ENCODE data around the gene ZAP70. TPM values are rescaled to one million over a fixed set of nuclear protein-coding genes. Genes with fewer than 3 reads are reported as not detected.
"Not testable (repeated sequence)": the region's sequence is repeated elsewhere in the genome, so short reads cannot be mapped to it uniquely, and the experiment has no call there.

ZAP70 gene
- total and polyA plus RNA-seq, 10 donors, result 35.2 to 96.1 (median 62.2) TPM

DNA sequence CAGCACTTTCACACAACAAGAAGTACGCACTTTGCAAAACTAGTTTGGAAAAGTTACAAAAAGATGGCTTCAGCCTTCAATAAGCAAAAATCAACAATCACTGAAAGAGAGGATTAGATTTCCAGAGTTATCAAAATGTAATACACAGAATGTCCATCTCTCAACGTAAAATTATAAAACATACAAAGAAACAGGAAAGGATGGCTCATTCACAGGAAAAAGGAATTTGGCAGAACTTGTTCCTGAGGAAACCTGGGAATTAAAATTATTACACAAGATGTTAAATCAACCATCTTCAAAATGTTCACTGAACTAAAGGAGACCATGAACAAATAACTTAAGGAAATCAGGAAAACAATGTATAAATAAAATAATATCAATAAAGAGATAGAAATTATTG is 35.9 kb upstream of the ZAP70 start:
- DNase-seq, result no peak
- Histone ChIP-seq H3K9me3 (peaks cover 0 to 3% (median 0%) of the 10 kb centered on the region in 8 donors), H3K4me1 (no peaks in the 10 kb centered on the region), H3K27me3 (replicated peaks in 1 of 7) (no peaks in the 10 kb centered on the region), H3K4me3 (no peak overlapping the region), H3K27ac (no peak overlapping the region), H3K36me3 (no peaks in the 10 kb centered on the region)
- no peak for TF ChIP-seq POLR2A (IDR thresholded peaks at IDR 0.05)
- TF ChIP-seq, protein P1, sequence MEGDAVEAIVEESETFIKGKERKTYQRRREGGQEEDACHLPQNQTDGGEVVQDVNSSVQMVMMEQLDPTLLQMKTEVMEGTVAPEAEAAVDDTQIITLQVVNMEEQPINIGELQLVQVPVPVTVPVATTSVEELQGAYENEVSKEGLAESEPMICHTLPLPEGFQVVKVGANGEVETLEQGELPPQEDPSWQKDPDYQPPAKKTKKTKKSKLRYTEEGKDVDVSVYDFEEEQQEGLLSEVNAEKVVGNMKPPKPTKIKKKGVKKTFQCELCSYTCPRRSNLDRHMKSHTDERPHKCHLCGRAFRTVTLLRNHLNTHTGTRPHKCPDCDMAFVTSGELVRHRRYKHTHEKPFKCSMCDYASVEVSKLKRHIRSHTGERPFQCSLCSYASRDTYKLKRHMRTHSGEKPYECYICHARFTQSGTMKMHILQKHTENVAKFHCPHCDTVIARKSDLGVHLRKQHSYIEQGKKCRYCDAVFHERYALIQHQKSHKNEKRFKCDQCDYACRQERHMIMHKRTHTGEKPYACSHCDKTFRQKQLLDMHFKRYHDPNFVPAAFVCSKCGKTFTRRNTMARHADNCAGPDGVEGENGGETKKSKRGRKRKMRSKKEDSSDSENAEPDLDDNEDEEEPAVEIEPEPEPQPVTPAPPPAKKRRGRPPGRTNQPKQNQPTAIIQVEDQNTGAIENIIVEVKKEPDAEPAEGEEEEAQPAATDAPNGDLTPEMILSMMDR (IDR thresholded peaks at IDR 0.05 in 8 of 11, conservative IDR thresholded peaks at IDR 0.05 in 3 of 11), result no peak
- TF ChIP-seq POLR2AphosphoS5 (IDR thresholded peaks at IDR 0.05), result no peak
- WGBS, 5 donors, result 66 to 84% (median 77%) methylated on average over 2 of the region's 2 CpGs
- intact Hi-C loops (cut with DNase I; ENCODE audit: low total_unique reads), result no loop called here

DNA sequence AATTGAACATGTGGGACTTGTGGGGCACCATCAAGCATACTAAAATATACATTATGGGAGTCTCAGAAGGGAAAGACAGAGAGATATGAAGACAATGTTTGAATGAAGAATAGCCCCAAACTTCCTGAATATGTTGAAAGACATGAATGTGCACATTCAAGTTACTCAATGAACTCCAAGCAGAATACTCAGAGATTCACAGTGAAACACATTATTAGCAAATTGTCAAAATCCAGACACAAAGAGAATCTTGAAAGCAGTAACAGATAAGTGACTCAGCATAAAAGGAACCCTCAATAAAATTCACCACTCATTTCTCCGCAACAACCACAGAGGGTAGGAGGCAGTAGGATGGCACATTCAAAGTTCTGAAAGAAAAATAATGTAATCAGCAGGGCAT is 35.1 kb upstream of the ZAP70 start:
- H3K4me1 ChIP-seq, result no peaks in the 10 kb centered on the region
- 67 to 95% (median 76%) methylated on average over 1 of the region's 1 CpG for WGBS, 5 donors
- TF ChIP-seq POLR2A (IDR thresholded peaks at IDR 0.05) (no peak), POLR2AphosphoS5 (IDR thresholded peaks at IDR 0.05) (no peak)
- TF ChIP-seq, protein P1 (IDR thresholded peaks at IDR 0.05 in 8 of 11, conservative IDR thresholded peaks at IDR 0.05 in 3 of 11), result no peak

DNA sequence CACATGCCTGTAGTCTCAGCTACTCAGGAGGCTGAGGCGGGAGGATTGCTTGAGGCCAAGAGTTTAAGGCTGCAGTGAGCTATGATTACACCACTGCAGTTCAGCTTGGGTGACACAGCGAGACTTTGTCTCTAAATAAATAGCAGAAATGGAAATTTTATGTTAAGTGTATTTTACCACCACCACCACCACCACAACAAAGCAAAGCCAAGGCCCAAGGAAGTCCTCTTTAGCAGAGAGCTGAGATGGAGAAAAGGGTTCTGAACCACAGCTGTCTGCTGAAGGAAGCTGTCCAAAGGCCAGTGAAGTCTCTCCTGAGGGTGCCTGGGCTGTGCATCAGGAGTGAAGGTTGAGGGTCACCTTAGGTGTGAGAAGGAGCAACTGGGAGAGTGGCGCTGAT is 26.1 kb upstream of the ZAP70 start:
- H3K4me3 ChIP-seq; H3K36me3 ChIP-seq; H3K27me3 ChIP-seq (replicated peaks in 1 of 7); H3K4me1 ChIP-seq; DNase-seq; intact Hi-C loops (cut with DNase I; ENCODE audit: low total_unique reads); H3K27ac ChIP-seq; H3K9me3 ChIP-seq: not testable (repeated sequence)
- 67 to 90% (median 83%) methylated on average over 2 of the region's 3 CpGs for WGBS, 5 donors

More for the DNA sequence above, 35.1 kb upstream of the ZAP70 start:
- peaks cover 0 to 3% (median 0%) of the 10 kb centered on the region in 8 donors for H3K9me3 ChIP-seq
- no peaks in the 10 kb centered on the region for H3K36me3 ChIP-seq
- intact Hi-C loops (cut with DNase I; ENCODE audit: low total_unique reads), result no loop called here
- no peak overlapping the region for H3K4me3 ChIP-seq
- no peak for DNase-seq
- H3K27ac ChIP-seq, result no peak overlapping the region
- no peaks in the 10 kb centered on the region for H3K27me3 ChIP-seq (replicated peaks in 1 of 7)

DNA sequence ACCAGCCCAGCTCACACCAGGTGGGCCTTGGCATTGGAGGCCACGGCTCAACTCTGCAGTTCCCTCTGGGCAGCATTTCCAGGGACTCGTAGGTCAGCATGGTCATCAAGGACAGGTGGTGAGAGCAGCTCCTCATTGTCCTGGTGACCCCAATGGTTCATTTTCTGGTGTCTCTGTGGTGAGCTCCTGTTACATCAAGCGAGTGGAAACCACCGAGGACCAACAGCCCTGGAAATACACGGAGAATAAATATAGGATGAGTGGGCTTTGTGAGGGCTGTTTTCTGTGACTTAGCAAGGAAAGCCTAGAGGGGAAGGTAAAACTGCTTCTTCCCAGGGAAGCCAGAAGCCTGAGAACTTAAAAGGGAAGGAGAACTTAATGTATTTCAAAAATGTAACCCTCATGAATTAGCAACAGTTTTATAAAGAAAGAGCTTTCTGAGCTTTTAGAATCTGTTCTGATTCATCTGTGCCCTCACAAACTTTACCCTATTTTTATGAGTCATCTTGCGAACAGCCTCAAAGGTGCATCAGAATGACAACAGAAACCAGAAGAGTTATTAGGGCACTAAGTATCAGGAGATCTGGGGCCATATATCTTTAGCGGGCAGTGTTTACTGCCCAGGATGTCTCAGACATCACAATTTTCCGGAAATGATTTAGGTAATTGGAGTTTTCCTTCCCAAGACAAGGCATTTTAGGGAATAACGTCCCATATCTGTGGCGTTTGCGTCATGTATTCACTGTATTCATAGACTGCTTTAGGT is 25.1 kb upstream of the ZAP70 start:
- no peak overlapping the region for H3K27ac ChIP-seq
- WGBS, 5 donors, result 75 to 92% (median 84%) methylated on average over 9 to 11 of the region's 11 CpGs
- no peak overlapping the region for H3K4me3 ChIP-seq
- no peaks in the 10 kb centered on the region for H3K36me3 ChIP-seq
- no peaks in the 10 kb centered on the region for H3K4me1 ChIP-seq
- intact Hi-C loops (cut with DNase I; ENCODE audit: low total_unique reads), result no loop called here
- H3K27me3 ChIP-seq (replicated peaks in 1 of 7), result no peaks in the 10 kb centered on the region
- no peak for DNase-seq
- TF ChIP-seq POLR2AphosphoS5 (IDR thresholded peaks at IDR 0.05) (no peak), POLR2A (IDR thresholded peaks at IDR 0.05) (no peak)
- TF ChIP-seq, protein P1 (IDR thresholded peaks at IDR 0.05 in 8 of 11, conservative IDR thresholded peaks at IDR 0.05 in 3 of 11), result no peak
- H3K9me3 ChIP-seq, result no peaks in the 10 kb centered on the region

All from spleen (tissue), 11 donors.